Colonic mucosa (tissue), 4 donors: ENCODE measurements around the gene BCKDHA. TPM values are rescaled to one million over a fixed set of nuclear protein-coding genes. Genes with fewer than 3 reads are reported as not detected.
"Not testable (repeated sequence)": the region's sequence is repeated elsewhere in the genome, so short reads cannot be mapped to it uniquely, and the experiment has no call there.

Experiments
- DNase-seq: peaks from one replicate; pipeline ENCODE4 v3.0.0-alpha.2; 2020
- H3K27ac ChIP-seq: fragments of 200-600 bp; one replicate; pipeline ENCODE4 v1.8.0; 2021
- H3K27me3 ChIP-seq: fragments of 200-600 bp; one replicate; pipeline ENCODE4 v1.8.0; 2021
- H3K36me3 ChIP-seq: fragments of 200-600 bp; one replicate; pipeline ENCODE4 v1.8.0; 2021
- H3K4me1 ChIP-seq: fragments of 200-600 bp; one replicate; pipeline ENCODE4 v1.8.0; 2021; ENCODE audit warnings: mild to moderate bottlenecking
- H3K4me3 ChIP-seq: fragments of 200-600 bp; one replicate; pipeline ENCODE4 v1.8.0; 2021
- H3K9ac ChIP-seq, 2 donors: one replicate each; pipeline ENCODE4 v1.7.0; 2013; ENCODE audit warnings: control low read depth in 2 of 2, low read depth in 2 of 2, low read length in 2 of 2
- H3K9me3 ChIP-seq: fragments of 200-600 bp; one replicate; pipeline ENCODE4 v1.8.0; 2021
- CTCF ChIP-seq: fragments of 200-600 bp; IDR thresholded peaks from one replicate; pipeline ENCODE4 v1.8.0; 2022; ENCODE audit warnings: antibody characterized with exemption, mild to moderate bottlenecking
- intact Hi-C: fragments of 100-400 bp; cut with DNase I; formaldehyde crosslinking; loops from one replicate; pipeline ENCODE4 v1.14.1; 2022
- total RNA-seq, 2 donors: library from RNA; stranded (reverse); fragmentation: NEBNext Ultra II Directional in 1 of 2; extraction: Animal tissue kit (Norgen Biotek cat#: 25700) in 1 of 2; gene quantifications; one replicate each; pipeline ENCODE4 v1.2.1, GENCODE V29; 2021
- donor health status: healthy.
- donor health status: DM: no; HTN: no; CAD: no.
- donor health status: DM: no; HTN: no; CAD: no.

The BCKDHA gene
- total RNA-seq, 2 donors from 2014 or later = 18.8 to 31.7 TPM

- DNase-seq = no peak
- no peak for TF ChIP-seq CTCF
- intact Hi-C loops = no loop called here
- Histone ChIP-seq H3K4me3 (no peak overlapping the region), H3K36me3 (no peaks in the 10 kb centered on the region), H3K27me3 (no peaks in the 10 kb centered on the region), H3K9me3 (no peaks in the 10 kb centered on the region), H3K9ac (no peak overlapping the region), H3K27ac (no peak overlapping the region), H3K4me1 (no peaks in the 10 kb centered on the region)
These were observed 19.5 kb upstream of the BCKDHA start for GRCh38 chr19:41377977-41378709.

GRCh38 chr19:41381536-41381935 is 16.1 kb upstream of the BCKDHA start:
- H3K9me3 ChIP-seq, intact Hi-C loops: not testable (repeated sequence)

GRCh38 chr19:41384351-41384750 is 13.3 kb upstream of the BCKDHA start:
- no peak for DNase-seq
- H3K9ac ChIP-seq = no peak overlapping the region
- H3K9me3 ChIP-seq = no peaks in the 10 kb centered on the region
- H3K27ac ChIP-seq = no peak overlapping the region
- TF ChIP-seq CTCF = no peak
- no peaks in the 10 kb centered on the region for H3K36me3 ChIP-seq
- intact Hi-C loops = no loop called here
- no peaks in the 10 kb centered on the region for H3K4me1 ChIP-seq
- H3K4me3 ChIP-seq = no peak overlapping the region
- H3K27me3 ChIP-seq = no peaks in the 10 kb centered on the region

More at GRCh38 chr19:41381536-41381935, 16.1 kb upstream of the BCKDHA start:
- H3K27ac ChIP-seq, H3K4me1 ChIP-seq, H3K36me3 ChIP-seq, H3K27me3 ChIP-seq, DNase-seq, H3K4me3 ChIP-seq, H3K9ac ChIP-seq: not testable (repeated sequence)

- Histone ChIP-seq H3K27me3 (no peaks in the 10 kb centered on the region), H3K9ac (no peak overlapping the region), H3K9me3 (no peaks in the 10 kb centered on the region), H3K4me3 (no peak overlapping the region), H3K36me3 (no peaks in the 10 kb centered on the region), H3K27ac (no peak overlapping the region), H3K4me1 (no peaks in the 10 kb centered on the region)
- intact Hi-C loops = no loop called here
- no peak for DNase-seq
- no peak for TF ChIP-seq CTCF
These were observed 11.2 kb upstream of the BCKDHA start for GRCh38 chr19:41386442-41386841.

GRCh38 chr19:41391618-41392017 is 6.0 kb upstream of the BCKDHA start:
- intact Hi-C loops = no loop called here
- no peak for TF ChIP-seq CTCF
- Histone ChIP-seq H3K9ac (no peak overlapping the region), H3K4me3 (no peak overlapping the region), H3K27me3 (no peaks in the 10 kb centered on the region), H3K27ac (no peak overlapping the region), H3K4me1 (no peaks in the 10 kb centered on the region), H3K9me3 (no peaks in the 10 kb centered on the region), H3K36me3 (no peaks in the 10 kb centered on the region)
- no peak for DNase-seq

- Histone ChIP-seq H3K4me1 (no peaks in the 10 kb centered on the region), H3K9me3 (no peaks in the 10 kb centered on the region), H3K4me3 (no peak overlapping the region), H3K27ac (no peak overlapping the region), H3K27me3 (no peaks in the 10 kb centered on the region), H3K36me3 (no peaks in the 10 kb centered on the region), H3K9ac (no peak overlapping the region)
- DNase-seq = no peak
- TF ChIP-seq CTCF = no peak
- intact Hi-C loops = no loop called here
These were observed 4.8 kb upstream of the BCKDHA start for GRCh38 chr19:41392775-41393174.
